Nephron progenitor cell (in vitro differentiated cells): ENCODE measurements around the gene HIPK3.
A peak's percentile ranks its signal among the peaks of the same experiment; 100 is the strongest.

Experiments used
- DNase-seq: peaks from one replicate; pipeline ENCODE4 v3.0.0; 2021
- H3K27ac Mint-ChIP-seq: 2 replicates; pipeline ENCODE4 v1.8.0; 2021; ENCODE audit warnings: mild to moderate bottlenecking, moderate library complexity, mixed read lengths
- H3K27me3 Mint-ChIP-seq: 2 replicates; pipeline ENCODE4 v1.8.0; 2021; ENCODE audit warnings: mild to moderate bottlenecking, low read depth, mixed read lengths; ENCODE audit not compliant: poor library complexity
- H3K36me3 Mint-ChIP-seq: 2 replicates; pipeline ENCODE4 v1.8.0; 2021; ENCODE audit warnings: low read depth, mixed read lengths
- H3K4me1 Mint-ChIP-seq: 2 replicates; pipeline ENCODE4 v1.8.0; 2021; ENCODE audit warnings: mixed read lengths
- H3K4me3 Mint-ChIP-seq: 2 replicates; pipeline ENCODE4 v1.8.0; 2021; ENCODE audit warnings: mild to moderate bottlenecking, moderate library complexity, mixed read lengths
- H3K9me3 Mint-ChIP-seq: 2 replicates; pipeline ENCODE4 v1.8.0; 2021; ENCODE audit warnings: mild to moderate bottlenecking, moderate library complexity, mixed read lengths
- CTCF ChIP-seq: fragments of 200-600 bp; sonication (generic); IDR thresholded peaks from 2 replicates; pipeline ENCODE4 v1.5.0; 2021; ENCODE audit warnings: antibody characterized with exemption

The HIPK3 gene

GRCh38 chr11:33384220-33384619 is 127.0 kb downstream of the HIPK3 start:
- peaks cover 12% of the 10 kb centered on the region for H3K36me3 Mint-ChIP-seq
- no peak for DNase-seq
- no peak overlapping the region for H3K4me3 Mint-ChIP-seq
- H3K27ac Mint-ChIP-seq = no peak overlapping the region
- H3K27me3 Mint-ChIP-seq = peaks cover 6% of the 10 kb centered on the region
- H3K9me3 Mint-ChIP-seq = peaks cover 31% of the 10 kb centered on the region
- no peak for TF ChIP-seq CTCF
- H3K4me1 Mint-ChIP-seq = peaks cover 9% of the 10 kb centered on the region

GRCh38 chr11:33387581-33387980 is 130.4 kb downstream of the HIPK3 start:
- no peak for TF ChIP-seq CTCF
- Mint-ChIP-seq H3K36me3 (peaks cover 12% of the 10 kb centered on the region), H3K9me3 (peaks cover 31% of the 10 kb centered on the region), H3K27me3 (no peaks in the 10 kb centered on the region), H3K4me3 (no peak overlapping the region), H3K27ac (no peak overlapping the region), H3K4me1 (peaks cover 9% of the 10 kb centered on the region)
- DNase-seq = no peak

GRCh38 chr11:33387996-33388395 is 130.8 kb downstream of the HIPK3 start:
- Mint-ChIP-seq H3K9me3 (peaks cover 31% of the 10 kb centered on the region), H3K27ac (peak overlapping the region; percentile 40), H3K36me3 (peaks cover 12% of the 10 kb centered on the region), H3K4me3 (no peak overlapping the region), H3K27me3 (no peaks in the 10 kb centered on the region), H3K4me1 (peaks cover 9% of the 10 kb centered on the region)
- no peak for DNase-seq
- no peak for TF ChIP-seq CTCF

- no peak overlapping the region for H3K27ac Mint-ChIP-seq
Measured at GRCh38 chr11:33388793-33389525, 131.8 kb downstream of the HIPK3 start.

GRCh38 chr11:33389635-33390034 is 132.5 kb downstream of the HIPK3 start:
- TF ChIP-seq CTCF = no peak
- no peaks in the 10 kb centered on the region for H3K27me3 Mint-ChIP-seq
- H3K4me3 Mint-ChIP-seq = no peak overlapping the region
- peaks cover 9% of the 10 kb centered on the region for H3K4me1 Mint-ChIP-seq
- peaks cover 24% of the 10 kb centered on the region for H3K9me3 Mint-ChIP-seq
- no peak overlapping the region for H3K27ac Mint-ChIP-seq
- no peak for DNase-seq
- H3K36me3 Mint-ChIP-seq = peaks cover 12% of the 10 kb centered on the region

More at GRCh38 chr11:33388793-33389525, 131.8 kb downstream of the HIPK3 start:
- DNase-seq = no peak
- Mint-ChIP-seq H3K36me3 (peaks cover 12% of the 10 kb centered on the region), H3K4me1 (peaks cover 9% of the 10 kb centered on the region), H3K9me3 (peaks cover 29% of the 10 kb centered on the region), H3K4me3 (no peak overlapping the region), H3K27me3 (no peaks in the 10 kb centered on the region)
- no peak for TF ChIP-seq CTCF
